Breast epithelium (tissue), 4 donors: Measurements from ENCODE around the gene CTIF. TPM values are rescaled to one million over a fixed set of nuclear protein-coding genes. Genes with fewer than 3 reads are reported as not detected.

ENCODE experiments used
- DNase-seq, 2 donors: peaks; one replicate each; pipeline ENCODE4 v3.0.0-alpha.2; 2019; ENCODE audit warnings: low spot score in 2 of 2
- H3K27ac ChIP-seq, 2 donors: fragments of 200-600 bp; sonication (generic) in 1 of 2; one replicate each; pipeline ENCODE4 v1.5.1; 2016 to 2019; ENCODE audit warnings: mild to moderate bottlenecking in 1 of 2
- H3K27me3 ChIP-seq, 2 donors: fragments of 200-600 bp; sonication (generic) in 1 of 2; one replicate each; pipeline versions ENCODE4 v1.5.1 to v1.6.0; 2017 to 2019; ENCODE audit warnings: control low read depth in 1 of 2, mild to moderate bottlenecking in 1 of 2
- H3K36me3 ChIP-seq: fragments of 200-600 bp; one replicate; pipeline ENCODE4 v1.5.1; 2019
- H3K4me1 ChIP-seq, 2 donors: fragments of 200-600 bp; sonication (generic); one replicate each; pipeline ENCODE4 v1.5.1; 2016 to 2019; ENCODE audit warnings: control low read depth in 1 of 2
- H3K4me3 ChIP-seq, 3 donors: fragments of 200-600 bp; sonication (generic); 1 replicate in 2 of 3; 2 replicates in 1 of 3; pipeline ENCODE4 v1.5.1; 2016 to 2019; ENCODE audit warnings: mild to moderate bottlenecking in 3 of 3, moderate library complexity in 2 of 3
- H3K9me3 ChIP-seq, 2 donors: fragments of 200-600 bp; sonication (generic) in 1 of 2; one replicate each; pipeline ENCODE4 v1.5.1; 2016 to 2019; ENCODE audit warnings: control low read depth in 1 of 2
- POLR2A ChIP-seq: fragments of 450-650 bp; IDR thresholded peaks from one replicate; pipeline ENCODE4 v1.6.1; 2016; ENCODE audit warnings: antibody characterized with exemption, mild to moderate bottlenecking, moderate library complexity
- POLR2AphosphoS5 ChIP-seq, 3 donors: sonication (generic); formaldehyde crosslinking; IDR thresholded peaks; one replicate each; pipeline ENCODE4 v1.6.1; 2017; ENCODE audit warnings: antibody characterized with exemption in 3 of 3
- intact Hi-C: fragments of 100-400 bp; cut with DNase I; formaldehyde crosslinking; loops from one replicate; pipeline ENCODE4 v1.15.1; 2023; ENCODE audit warnings: low total_unique reads
- total RNA-seq, 3 donors: library from RNA; depleted of rRNA; stranded (reverse); fragments of >200 nt; gene quantifications; one replicate each; pipeline ENCODE4 v1.1.0, GENCODE V29; 2016
- TF ChIP-seq, protein P1 (sequence below), 3 donors: fragments of 450-650 bp; IDR thresholded peaks; one replicate each; pipeline ENCODE4 v1.5.1; 2016 to 2017; ENCODE audit warnings: antibody characterized with exemption in 3 of 3, mild to moderate bottlenecking in 3 of 3, moderate library complexity in 3 of 3

The CTIF gene
- total RNA-seq, 3 donors from 2014 or later, result 28.8 to 78.9 (median 32.6) TPM

GRCh38 chr18:48619016-48619415 lies 80.2 kb downstream of the CTIF start:
- DNase-seq, result no peak
- no peak overlapping the region for H3K4me3 ChIP-seq
- H3K27ac ChIP-seq, result no peak overlapping the region
- no peaks in the 10 kb centered on the region for H3K9me3 ChIP-seq
- H3K27me3 ChIP-seq, result no peaks in the 10 kb centered on the region
- no peaks in the 10 kb centered on the region for H3K36me3 ChIP-seq
- H3K4me1 ChIP-seq, result peaks cover 0 to 10% of the 10 kb centered on the region in 2 donors
- TF ChIP-seq, protein P1, sequence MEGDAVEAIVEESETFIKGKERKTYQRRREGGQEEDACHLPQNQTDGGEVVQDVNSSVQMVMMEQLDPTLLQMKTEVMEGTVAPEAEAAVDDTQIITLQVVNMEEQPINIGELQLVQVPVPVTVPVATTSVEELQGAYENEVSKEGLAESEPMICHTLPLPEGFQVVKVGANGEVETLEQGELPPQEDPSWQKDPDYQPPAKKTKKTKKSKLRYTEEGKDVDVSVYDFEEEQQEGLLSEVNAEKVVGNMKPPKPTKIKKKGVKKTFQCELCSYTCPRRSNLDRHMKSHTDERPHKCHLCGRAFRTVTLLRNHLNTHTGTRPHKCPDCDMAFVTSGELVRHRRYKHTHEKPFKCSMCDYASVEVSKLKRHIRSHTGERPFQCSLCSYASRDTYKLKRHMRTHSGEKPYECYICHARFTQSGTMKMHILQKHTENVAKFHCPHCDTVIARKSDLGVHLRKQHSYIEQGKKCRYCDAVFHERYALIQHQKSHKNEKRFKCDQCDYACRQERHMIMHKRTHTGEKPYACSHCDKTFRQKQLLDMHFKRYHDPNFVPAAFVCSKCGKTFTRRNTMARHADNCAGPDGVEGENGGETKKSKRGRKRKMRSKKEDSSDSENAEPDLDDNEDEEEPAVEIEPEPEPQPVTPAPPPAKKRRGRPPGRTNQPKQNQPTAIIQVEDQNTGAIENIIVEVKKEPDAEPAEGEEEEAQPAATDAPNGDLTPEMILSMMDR (IDR thresholded peaks at IDR 0.05), result no peak
- TF ChIP-seq POLR2AphosphoS5 (IDR thresholded peaks at IDR 0.05) (no peak), POLR2A (no peak)
- intact Hi-C loops, result no loop called here

DNA sequence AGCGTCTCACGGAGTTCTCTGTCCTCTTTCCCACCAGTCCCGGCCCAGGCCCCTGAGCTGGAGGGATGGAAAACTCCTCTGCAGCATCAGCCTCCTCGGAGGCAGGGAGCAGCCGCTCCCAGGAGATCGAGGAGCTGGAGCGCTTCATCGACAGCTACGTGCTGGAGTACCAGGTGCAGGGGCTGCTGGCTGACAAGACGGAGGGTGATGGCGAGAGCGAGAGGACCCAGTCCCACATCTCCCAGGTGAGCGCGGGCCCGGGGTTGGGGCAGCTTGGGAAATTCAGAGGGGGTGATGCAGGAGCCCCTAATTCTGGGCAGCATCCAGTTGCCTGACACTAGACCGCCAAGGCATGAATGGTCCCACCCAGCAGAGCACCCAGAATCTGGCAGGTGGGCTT lies 80.7 kb downstream of the CTIF start:
- Histone ChIP-seq H3K36me3 (no peaks in the 10 kb centered on the region), H3K4me3 (no peak overlapping the region), H3K9me3 (no peaks in the 10 kb centered on the region), H3K4me1 (peaks cover 0 to 10% of the 10 kb centered on the region in 2 donors), H3K27me3 (no peaks in the 10 kb centered on the region), H3K27ac (no peak overlapping the region)
- intact Hi-C loops, result no loop called here
- TF ChIP-seq POLR2AphosphoS5 (IDR thresholded peaks at IDR 0.05) (no peak), POLR2A (no peak)
- TF ChIP-seq, protein P1 (IDR thresholded peaks at IDR 0.05), result no peak
- DNase-seq, result no peak

GRCh38 chr18:48620071-48620470 lies 81.2 kb downstream of the CTIF start:
- intact Hi-C loops, result no loop called here
- TF ChIP-seq, protein P1 (IDR thresholded peaks at IDR 0.05), result no peak
- no peak for TF ChIP-seq POLR2AphosphoS5 (IDR thresholded peaks at IDR 0.05)
- no peak for TF ChIP-seq POLR2A
- Histone ChIP-seq H3K27ac (no peak overlapping the region), H3K4me3 (no peak overlapping the region), H3K9me3 (no peaks in the 10 kb centered on the region), H3K27me3 (no peaks in the 10 kb centered on the region), H3K4me1 (peaks cover 0 to 10% of the 10 kb centered on the region in 2 donors), H3K36me3 (no peaks in the 10 kb centered on the region)
- no peak for DNase-seq

- Histone ChIP-seq H3K4me1 (peaks cover 0 to under 1% of the 10 kb centered on the region in 2 donors), H3K9me3 (no peaks in the 10 kb centered on the region), H3K4me3 (no peak overlapping the region), H3K27ac (no peak overlapping the region), H3K27me3 (no peaks in the 10 kb centered on the region), H3K36me3 (no peaks in the 10 kb centered on the region)
- TF ChIP-seq POLR2AphosphoS5 (IDR thresholded peaks at IDR 0.05) (no peak), POLR2A (no peak)
- TF ChIP-seq, protein P1 (IDR thresholded peaks at IDR 0.05), result no peak
- intact Hi-C loops, result loop anchor here (1.0 kb wide), 1 partner anchor 87 kb away; no protein-coding TSS in a partner anchor
- DNase-seq, result no peak
Observed at GRCh38 chr18:48621240-48621639, 82.4 kb downstream of the CTIF start.

- no peaks in the 10 kb centered on the region for H3K36me3 ChIP-seq
- DNase-seq, result no peak
- intact Hi-C loops, result loop anchor here (1.0 kb wide), 1 partner anchor 88 kb away; no protein-coding TSS in a partner anchor
- no peaks in the 10 kb centered on the region for H3K27me3 ChIP-seq
- no peaks in the 10 kb centered on the region for H3K4me1 ChIP-seq
- H3K4me3 ChIP-seq, result no peak overlapping the region
- H3K9me3 ChIP-seq, result no peaks in the 10 kb centered on the region
- no peak for TF ChIP-seq POLR2A
- TF ChIP-seq POLR2AphosphoS5 (IDR thresholded peaks at IDR 0.05), result no peak
- TF ChIP-seq, protein P1 (IDR thresholded peaks at IDR 0.05), result no peak
- peak overlapping the region; percentile 58 to 75 for H3K27ac ChIP-seq
Observed at GRCh38 chr18:48621815-48622555, 83.2 kb downstream of the CTIF start.
